Tibial nerve (tissue), 4 donors: ENCODE results near the gene NCK2.

Experiments
- CTCF ChIP-seq, 5 experiments: fragments of 200-600 bp in 3 of 5; fragments of 450-650 bp in 2 of 5; sonication (generic) in 3 of 5; IDR thresholded peaks; one replicate each; pipeline ENCODE4 v1.5.1; 2016 to 2019; ENCODE audit warnings: antibody characterized with exemption in 5 of 5, mild to moderate bottlenecking in 3 of 5, moderate library complexity in 2 of 5
- EP300 ChIP-seq, 2 donors: sonication (generic); formaldehyde crosslinking; IDR thresholded peaks; one replicate each; pipeline ENCODE4 v1.6.1; 2017; ENCODE audit warnings: antibody characterized with exemption in 2 of 2, mild to moderate bottlenecking in 1 of 2
- POLR2A ChIP-seq, 2 donors: fragments of 450-650 bp; IDR thresholded peaks; one replicate each; pipeline ENCODE4 v1.6.1; 2017; ENCODE audit warnings: antibody characterized with exemption in 2 of 2, mild to moderate bottlenecking in 2 of 2, moderate library complexity in 2 of 2

- TF ChIP-seq POLR2A (IDR thresholded peaks at IDR 0.05) (no peak), CTCF (IDR thresholded peaks at IDR 0.05) (no peak), EP300 (IDR thresholded peaks at IDR 0.05) (no peak)
Observed at GRCh38 chr2:105907184-105907583, 162.5 kb downstream of the NCK2 start.
